ACC112 (cell line): ENCODE measurements around the gene DGKB.

Experiments used
- H2AFZ ChIP-seq: fragments of 200-600 bp; sonication (generic); one replicate; pipeline ENCODE4 v1.6.0; 2017; ENCODE audit warnings: antibody characterized with exemption, low read length; ENCODE audit not compliant: unreplicated experiment
- H3K27ac ChIP-seq: fragments of 200-600 bp; sonication (generic); 2 replicates; pipeline ENCODE4 v1.5.1; 2014; ENCODE audit warnings: low read depth, mild to moderate bottlenecking, antibody characterized with exemption, low read length, moderate library complexity
- H3K27me3 ChIP-seq: fragments of 200-600 bp; sonication (generic); 2 replicates; pipeline ENCODE4 v1.6.1; 2014; ENCODE audit warnings: mild to moderate bottlenecking, antibody characterized with exemption, low read length, moderate library complexity, mixed read lengths; ENCODE audit not compliant: insufficient read depth
- H3K36me3 ChIP-seq: fragments of 200-600 bp; sonication (generic); 2 replicates; pipeline ENCODE4 v1.6.1; 2016; ENCODE audit warnings: mild to moderate bottlenecking, antibody characterized with exemption, low read length, moderate library complexity, mixed read lengths; ENCODE audit not compliant: insufficient read depth
- H3K4me1 ChIP-seq: fragments of 200-600 bp; sonication (generic); one replicate; pipeline ENCODE4 v1.6.1; 2016; ENCODE audit warnings: low read length, mixed read lengths; ENCODE audit not compliant: insufficient read depth, unreplicated experiment, control insufficient read depth
- H3K4me3 ChIP-seq: fragments of 200-600 bp; sonication (generic); 2 replicates; pipeline ENCODE4 v1.5.1; 2014; ENCODE audit warnings: mild to moderate bottlenecking, low read depth, low read length
- H3K79me2 ChIP-seq: fragments of 200-600 bp; sonication (generic); one replicate; pipeline ENCODE4 v1.6.0; 2016; ENCODE audit warnings: low read length; ENCODE audit not compliant: control insufficient read depth, unreplicated experiment, insufficient read depth

Gene DGKB

GRCh38 chr7:14800664-14801063, 101.9 kb downstream of the DGKB start:
- no peaks in the 10 kb centered on the region for H3K36me3 ChIP-seq
- no peaks in the 10 kb centered on the region for H3K27me3 ChIP-seq
- H3K79me2 ChIP-seq, result no peaks in the 10 kb centered on the region
- no peaks in the 10 kb centered on the region for H3K4me1 ChIP-seq
- H2AFZ ChIP-seq, result no peak overlapping the region
- H3K27ac ChIP-seq, result no peak overlapping the region
- H3K4me3 ChIP-seq, result no peak overlapping the region

- no peak overlapping the region for H3K27ac ChIP-seq
- no peaks in the 10 kb centered on the region for H3K36me3 ChIP-seq
- no peak overlapping the region for H3K4me3 ChIP-seq
- H3K27me3 ChIP-seq, result no peaks in the 10 kb centered on the region
- H3K79me2 ChIP-seq, result no peaks in the 10 kb centered on the region
- no peaks in the 10 kb centered on the region for H3K4me1 ChIP-seq
- H2AFZ ChIP-seq, result no peak overlapping the region
These were observed 109.4 kb downstream of the DGKB start for GRCh38 chr7:14793151-14793550.

GRCh38 chr7:14787551-14787950, 115.0 kb downstream of the DGKB start:
- Histone ChIP-seq H3K27me3 (no peaks in the 10 kb centered on the region), H3K79me2 (no peaks in the 10 kb centered on the region), H3K4me3 (no peak overlapping the region), H3K36me3 (no peaks in the 10 kb centered on the region), H3K4me1 (no peaks in the 10 kb centered on the region), H3K27ac (no peak overlapping the region), H2AFZ (no peak overlapping the region)

GRCh38 chr7:14786314-14786895, 116.1 kb downstream of the DGKB start:
- H2AFZ ChIP-seq, result no peak overlapping the region
- no peak overlapping the region for H3K4me3 ChIP-seq
- no peaks in the 10 kb centered on the region for H3K27me3 ChIP-seq
- H3K79me2 ChIP-seq, result no peaks in the 10 kb centered on the region
- no peaks in the 10 kb centered on the region for H3K4me1 ChIP-seq
- H3K27ac ChIP-seq, result no peak overlapping the region
- H3K36me3 ChIP-seq, result no peaks in the 10 kb centered on the region

- no peaks in the 10 kb centered on the region for H3K27me3 ChIP-seq
These were observed 124.7 kb downstream of the DGKB start for GRCh38 chr7:14777806-14778205.

GRCh38 chr7:14776266-14776665, 126.3 kb downstream of the DGKB start:
- Histone ChIP-seq H3K27ac (no peak overlapping the region), H3K4me3 (no peak overlapping the region), H3K4me1 (no peaks in the 10 kb centered on the region), H3K27me3 (no peaks in the 10 kb centered on the region), H3K36me3 (no peaks in the 10 kb centered on the region), H2AFZ (no peak overlapping the region), H3K79me2 (no peaks in the 10 kb centered on the region)

More at GRCh38 chr7:14777806-14778205, 124.7 kb downstream of the DGKB start:
- H3K4me3 ChIP-seq, result no peak overlapping the region
- H3K4me1 ChIP-seq, result no peaks in the 10 kb centered on the region
- no peak overlapping the region for H2AFZ ChIP-seq
- no peaks in the 10 kb centered on the region for H3K36me3 ChIP-seq
- H3K27ac ChIP-seq, result no peak overlapping the region
- no peaks in the 10 kb centered on the region for H3K79me2 ChIP-seq

GRCh38 chr7:14773729-14774271, 128.8 kb downstream of the DGKB start:
- no peaks in the 10 kb centered on the region for H3K27me3 ChIP-seq
- no peak overlapping the region for H3K27ac ChIP-seq
- H3K4me1 ChIP-seq, result no peaks in the 10 kb centered on the region
- no peak overlapping the region for H3K4me3 ChIP-seq
- H2AFZ ChIP-seq, result no peak overlapping the region
- no peaks in the 10 kb centered on the region for H3K79me2 ChIP-seq
- no peaks in the 10 kb centered on the region for H3K36me3 ChIP-seq

GRCh38 chr7:14770614-14771013, 131.9 kb downstream of the DGKB start:
- Histone ChIP-seq H3K36me3 (no peaks in the 10 kb centered on the region), H3K4me1 (peaks cover 27% of the 10 kb centered on the region), H2AFZ (no peak overlapping the region), H3K27me3 (no peaks in the 10 kb centered on the region), H3K79me2 (no peaks in the 10 kb centered on the region), H3K27ac (no peak overlapping the region), H3K4me3 (no peak overlapping the region)

GRCh38 chr7:14769261-14769660, 133.3 kb downstream of the DGKB start:
- Histone ChIP-seq H3K4me1 (peaks cover 28% of the 10 kb centered on the region), H3K4me3 (no peak overlapping the region)

GRCh38 chr7:14767716-14768425, 134.7 kb downstream of the DGKB start:
- peaks cover 28% of the 10 kb centered on the region for H3K4me1 ChIP-seq
- H3K36me3 ChIP-seq, result no peaks in the 10 kb centered on the region
- no peaks in the 10 kb centered on the region for H3K27me3 ChIP-seq
- H3K27ac ChIP-seq, result 0 out of 2 replicates have a peak overlapping the region, but pooled peaks have one; percentile 3
- H3K79me2 ChIP-seq, result no peaks in the 10 kb centered on the region
- peak overlapping the region; percentile 9 for H2AFZ ChIP-seq
- no peak overlapping the region for H3K4me3 ChIP-seq

More at GRCh38 chr7:14769261-14769660, 133.3 kb downstream of the DGKB start:
- Histone ChIP-seq H3K27me3 (no peaks in the 10 kb centered on the region), H3K36me3 (no peaks in the 10 kb centered on the region), H3K79me2 (no peaks in the 10 kb centered on the region), H3K27ac (no peak overlapping the region), H2AFZ (no peak overlapping the region)

- Histone ChIP-seq H3K27me3 (no peaks in the 10 kb centered on the region), H3K27ac (peak overlapping the region; percentile 37), H3K36me3 (no peaks in the 10 kb centered on the region), H3K4me1 (peaks cover 37% of the 10 kb centered on the region), H3K4me3 (no peak overlapping the region), H2AFZ (peak overlapping the region; percentile 3), H3K79me2 (no peaks in the 10 kb centered on the region)
These were observed 135.8 kb downstream of the DGKB start for GRCh38 chr7:14766747-14767146.
